ENCODE data around the gene METTL27. TPM values are rescaled to one million over a fixed set of nuclear protein-coding genes. Genes with fewer than 3 reads are reported as not detected.
"Not testable (repeated sequence)": the region's sequence is repeated elsewhere in the genome, so short reads cannot be mapped to it uniquely, and the experiment has no call there.

METTL27 gene
- total RNA-seq, 4 donors from 2014 or later = 2.0 to 6.8 (median 2.9) TPM; not detected in 1

DNA sequence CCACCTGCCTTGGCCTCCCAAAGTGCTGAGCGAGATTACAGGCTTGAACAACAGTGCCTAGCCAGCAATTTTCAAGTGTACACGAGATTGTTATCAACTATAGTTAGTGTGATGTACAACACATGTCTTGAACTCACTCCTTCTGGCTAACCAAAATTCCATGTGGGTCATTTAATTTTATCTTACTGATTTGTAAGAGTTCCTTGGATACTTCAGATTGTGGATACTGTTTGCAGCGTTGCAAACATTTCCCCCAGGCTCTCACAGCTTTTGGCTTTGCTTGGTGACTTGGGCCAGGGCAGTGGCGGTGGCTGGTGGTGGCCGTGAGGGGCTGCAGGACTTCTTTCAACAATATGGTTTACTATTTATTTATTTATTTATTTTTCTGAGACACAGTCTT lies 10.2 kb upstream of the METTL27 start:
- H3K4me3 ChIP-seq = no peak overlapping the region
- H3K27ac ChIP-seq = no peak overlapping the region
- TF ChIP-seq POLR2A (IDR thresholded peaks at IDR 0.05) = no peak
- TF ChIP-seq, protein P1, sequence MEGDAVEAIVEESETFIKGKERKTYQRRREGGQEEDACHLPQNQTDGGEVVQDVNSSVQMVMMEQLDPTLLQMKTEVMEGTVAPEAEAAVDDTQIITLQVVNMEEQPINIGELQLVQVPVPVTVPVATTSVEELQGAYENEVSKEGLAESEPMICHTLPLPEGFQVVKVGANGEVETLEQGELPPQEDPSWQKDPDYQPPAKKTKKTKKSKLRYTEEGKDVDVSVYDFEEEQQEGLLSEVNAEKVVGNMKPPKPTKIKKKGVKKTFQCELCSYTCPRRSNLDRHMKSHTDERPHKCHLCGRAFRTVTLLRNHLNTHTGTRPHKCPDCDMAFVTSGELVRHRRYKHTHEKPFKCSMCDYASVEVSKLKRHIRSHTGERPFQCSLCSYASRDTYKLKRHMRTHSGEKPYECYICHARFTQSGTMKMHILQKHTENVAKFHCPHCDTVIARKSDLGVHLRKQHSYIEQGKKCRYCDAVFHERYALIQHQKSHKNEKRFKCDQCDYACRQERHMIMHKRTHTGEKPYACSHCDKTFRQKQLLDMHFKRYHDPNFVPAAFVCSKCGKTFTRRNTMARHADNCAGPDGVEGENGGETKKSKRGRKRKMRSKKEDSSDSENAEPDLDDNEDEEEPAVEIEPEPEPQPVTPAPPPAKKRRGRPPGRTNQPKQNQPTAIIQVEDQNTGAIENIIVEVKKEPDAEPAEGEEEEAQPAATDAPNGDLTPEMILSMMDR (IDR thresholded peaks at IDR 0.05) = no peak
- TF ChIP-seq POLR2AphosphoS5 (IDR thresholded peaks at IDR 0.05) = no peak
- TF ChIP-seq EP300 (IDR thresholded peaks at IDR 0.05) = no peak
- H3K9me3 ChIP-seq = no peaks in the 10 kb centered on the region
- 77% methylated on average over 5 of the region's 5 CpGs for WGBS
- no peaks in the 10 kb centered on the region for H3K36me3 ChIP-seq
- no peaks in the 10 kb centered on the region for H3K27me3 ChIP-seq
- DNase-seq (ENCODE audit: low spot score in 2 of 2) = no peak
- H3K4me1 ChIP-seq = peaks cover 41% of the 10 kb centered on the region

DNA sequence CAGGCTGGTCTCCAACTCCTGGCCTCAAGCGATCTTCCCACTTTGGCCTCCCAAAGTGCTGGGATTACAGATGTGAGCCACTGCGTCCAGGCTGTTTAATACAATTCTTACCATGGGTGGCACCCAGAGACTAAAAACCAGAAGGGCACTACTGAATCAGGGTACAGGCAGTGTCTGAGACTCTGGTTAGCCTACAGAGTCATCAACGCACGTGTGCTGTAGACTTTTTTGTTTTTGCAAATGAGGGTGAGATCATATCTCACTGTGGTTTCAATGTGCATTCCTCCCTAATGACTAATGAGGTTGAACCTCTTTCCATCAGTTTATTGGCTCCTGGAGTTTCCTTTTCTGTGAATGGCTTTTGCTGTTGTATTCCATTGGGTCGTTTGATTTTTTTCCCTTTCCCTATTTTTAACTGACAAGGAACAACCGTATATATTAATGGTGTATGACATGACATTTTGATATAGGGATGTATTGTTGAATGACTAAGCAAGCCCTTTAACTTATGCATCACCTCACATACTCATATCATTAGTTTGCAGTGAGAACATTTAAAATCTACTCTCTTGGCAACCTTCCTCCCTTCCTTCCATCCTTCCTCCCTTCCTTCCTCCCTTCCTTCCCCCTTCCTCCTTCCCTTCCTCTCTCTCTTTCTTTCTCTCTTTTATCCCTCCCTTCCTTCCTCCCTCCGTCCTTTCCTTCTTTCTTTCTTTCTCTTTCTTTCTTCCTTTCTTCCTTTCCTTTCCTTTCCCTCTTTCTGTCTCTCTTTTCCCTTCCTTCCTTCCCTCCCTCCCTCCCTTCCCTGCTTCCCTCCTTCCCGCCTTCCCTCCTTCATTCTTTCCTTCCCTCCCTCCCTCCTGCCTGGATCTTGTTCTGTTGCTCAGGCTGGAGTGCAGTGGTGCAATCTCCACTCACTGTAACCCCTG lies 9.4 kb upstream of the METTL27 start:
- WGBS = 22% methylated on average over 8 of the region's 8 CpGs
- Histone ChIP-seq H3K4me1 (peaks cover 41% of the 10 kb centered on the region), H3K27me3 (no peaks in the 10 kb centered on the region), H3K4me3 (no peak overlapping the region), H3K9me3 (no peaks in the 10 kb centered on the region), H3K36me3 (no peaks in the 10 kb centered on the region), H3K27ac (peak overlapping the region; percentile 93)
- TF ChIP-seq POLR2A (IDR thresholded peaks at IDR 0.05) (no peak), POLR2AphosphoS5 (IDR thresholded peaks at IDR 0.05) (peak in 1 of 3 donors; percentile 74), EP300 (IDR thresholded peaks at IDR 0.05) (no peak)
- TF ChIP-seq, protein P1 (IDR thresholded peaks at IDR 0.05) = no peak
- no peak for DNase-seq (ENCODE audit: low spot score in 2 of 2)

DNA sequence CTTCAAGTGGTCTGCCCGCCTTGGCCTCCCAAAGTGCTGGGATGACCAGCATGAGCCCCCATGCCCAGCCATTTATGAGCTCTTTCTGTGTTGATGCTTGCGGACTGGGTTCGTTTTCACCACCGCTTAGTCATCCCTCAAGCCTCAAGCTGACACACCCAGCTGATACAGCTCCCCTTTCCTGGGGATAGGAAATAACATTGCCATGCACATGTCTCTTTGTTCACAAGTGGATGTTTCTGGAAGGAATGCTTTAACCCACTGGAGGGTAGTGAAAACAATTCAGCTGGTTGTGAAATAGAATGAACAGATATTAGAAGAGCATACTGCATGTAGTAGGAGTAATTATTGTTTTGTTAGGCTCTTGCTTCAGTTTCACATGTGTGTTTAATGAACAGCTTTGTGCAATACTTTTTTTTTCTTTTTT lies 8.5 kb upstream of the METTL27 start:
- Histone ChIP-seq H3K27me3 (no peaks in the 10 kb centered on the region), H3K4me3 (no peak overlapping the region), H3K9me3 (no peaks in the 10 kb centered on the region), H3K27ac (peak overlapping the region; percentile 93), H3K36me3 (no peaks in the 10 kb centered on the region), H3K4me1 (peaks cover 43% of the 10 kb centered on the region)
- DNase-seq (ENCODE audit: low spot score in 2 of 2) = no peak
- TF ChIP-seq, protein P1 (IDR thresholded peaks at IDR 0.05) = no peak
- peak in 2 of 3 donors; percentile 26 to 89 for TF ChIP-seq POLR2AphosphoS5 (IDR thresholded peaks at IDR 0.05)
- 36% methylated on average over 4 of the region's 4 CpGs for WGBS

DNA sequence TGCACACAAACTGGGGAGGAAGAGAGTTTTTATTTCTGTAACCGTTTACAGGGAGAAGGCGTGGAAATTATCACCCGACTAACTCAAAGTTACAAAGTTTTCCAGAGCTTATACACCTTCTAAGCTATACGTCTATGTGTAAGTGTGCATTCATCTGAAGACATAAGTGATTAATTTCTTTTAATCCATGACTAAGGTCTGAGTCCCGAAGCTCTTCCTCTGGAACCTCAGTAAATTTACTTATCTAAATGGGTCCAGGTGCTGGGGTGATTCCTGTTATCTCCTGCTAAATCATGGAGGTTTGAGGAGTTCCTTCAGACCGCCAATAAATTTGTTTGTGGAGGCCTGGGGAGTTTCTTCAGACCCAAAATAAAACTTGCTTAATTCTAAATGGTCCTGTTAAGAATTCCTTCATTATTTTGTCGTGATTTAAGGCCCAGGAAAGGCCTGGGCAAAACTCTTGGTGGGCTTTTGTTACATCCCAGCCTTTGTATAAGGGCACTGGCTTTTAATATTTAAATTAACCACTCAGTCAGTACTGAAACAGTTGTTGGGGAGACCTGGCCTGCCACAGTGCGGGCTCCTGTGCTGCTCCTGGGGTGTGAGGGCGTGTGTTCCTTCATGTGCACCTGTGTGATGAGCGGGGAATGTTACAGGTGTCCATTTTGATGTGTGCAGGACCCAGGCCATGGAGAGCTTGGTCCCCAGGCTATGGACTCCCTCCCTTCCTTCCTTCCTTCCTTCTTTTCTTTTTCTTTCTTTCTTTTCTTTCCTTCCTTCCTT lies 5.8 kb upstream of the METTL27 start:
- no peak for DNase-seq (ENCODE audit: low spot score in 2 of 2)
- no peaks in the 10 kb centered on the region for H3K9me3 ChIP-seq
- no peak overlapping the region for H3K4me3 ChIP-seq
- H3K27ac ChIP-seq = no peak overlapping the region
- no peak for TF ChIP-seq POLR2A (IDR thresholded peaks at IDR 0.05)
- TF ChIP-seq EP300 (IDR thresholded peaks at IDR 0.05) = no peak
- TF ChIP-seq, protein P1 (IDR thresholded peaks at IDR 0.05) = no peak
- no peak for TF ChIP-seq POLR2AphosphoS5 (IDR thresholded peaks at IDR 0.05)
- no peaks in the 10 kb centered on the region for H3K27me3 ChIP-seq
- peaks cover 38% of the 10 kb centered on the region for H3K4me1 ChIP-seq
- 93% methylated on average over 10 of the region's 10 CpGs for WGBS
- no peaks in the 10 kb centered on the region for H3K36me3 ChIP-seq

DNA sequence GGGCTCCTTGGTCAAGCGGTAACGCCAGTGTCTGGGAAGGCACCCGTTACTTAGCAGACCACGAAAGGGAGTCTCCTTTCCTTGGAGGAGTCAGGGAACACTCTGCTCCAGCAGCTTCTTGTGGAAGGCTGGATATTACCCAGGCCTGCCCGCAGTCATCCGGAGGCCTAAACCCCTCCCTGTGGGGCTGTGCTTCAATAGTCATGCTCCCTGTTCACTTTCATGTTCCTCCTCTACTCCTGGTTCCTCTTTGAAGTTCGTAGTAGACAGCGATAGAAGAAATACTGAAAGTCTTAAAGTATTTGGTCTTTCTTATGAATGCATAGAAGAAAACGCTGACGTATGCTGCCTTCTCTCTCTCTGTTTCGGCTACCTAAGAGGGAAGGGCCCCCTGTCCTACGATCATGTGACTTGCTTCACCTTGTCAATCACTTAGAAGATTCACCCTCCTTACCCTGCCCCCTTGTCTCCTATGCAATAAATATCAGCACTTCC lies 3.4 kb upstream of the METTL27 start:
- 76% methylated on average over 12 of the region's 12 CpGs for WGBS
- H3K4me3 ChIP-seq; H3K9me3 ChIP-seq; DNase-seq (ENCODE audit: low spot score in 2 of 2); H3K36me3 ChIP-seq; H3K27me3 ChIP-seq: not testable (repeated sequence)
- Histone ChIP-seq H3K4me1 (peaks cover 32% of the 10 kb centered on the region), H3K27ac (peak overlapping the region; percentile 59)

All from suprapubic skin (tissue), 4 donors.